T-helper 2 cell treated with Interferon-gamma antibody and Interleukin-4, amounts not matched to agents 5 μg/mL and 100 μg/mL, for 36 hours (primary cell): Measurements from ENCODE around the gene ECEL1.

ENCODE experiments used
- DNase-seq: peaks from one replicate; pipeline ENCODE4 v3.0.0; 2021; ENCODE audit warnings: low spot score
- H3K27ac Mint-ChIP-seq: one replicate; pipeline ENCODE4 v1.8.0; 2021; ENCODE audit warnings: mild to moderate bottlenecking, mixed read lengths
- H3K27me3 Mint-ChIP-seq: one replicate; pipeline ENCODE4 v1.8.0; 2021; ENCODE audit warnings: low read depth, mixed read lengths
- H3K36me3 Mint-ChIP-seq: one replicate; pipeline ENCODE4 v1.8.0; 2021; ENCODE audit warnings: low read depth, mixed read lengths
- H3K4me1 Mint-ChIP-seq: one replicate; pipeline ENCODE4 v1.8.0; 2021; ENCODE audit warnings: low read depth, mixed read lengths
- H3K4me3 Mint-ChIP-seq: one replicate; pipeline ENCODE4 v1.8.0; 2022; ENCODE audit warnings: mild to moderate bottlenecking, moderate library complexity, mixed read lengths
- H3K9me3 Mint-ChIP-seq: one replicate; pipeline ENCODE4 v1.8.0; 2021; ENCODE audit warnings: mixed read lengths

The ECEL1 gene

GRCh38 chr2:232486558-232487384, 863 bp downstream of the ECEL1 start:
- Mint-ChIP-seq H3K27me3 (peaks cover 40% of the 10 kb centered on the region), H3K4me1 (no peaks in the 10 kb centered on the region), H3K36me3 (no peaks in the 10 kb centered on the region), H3K27ac (no peak overlapping the region), H3K4me3 (no peak overlapping the region), H3K9me3 (no peaks in the 10 kb centered on the region)
- DNase-seq, result no peak

DNA sequence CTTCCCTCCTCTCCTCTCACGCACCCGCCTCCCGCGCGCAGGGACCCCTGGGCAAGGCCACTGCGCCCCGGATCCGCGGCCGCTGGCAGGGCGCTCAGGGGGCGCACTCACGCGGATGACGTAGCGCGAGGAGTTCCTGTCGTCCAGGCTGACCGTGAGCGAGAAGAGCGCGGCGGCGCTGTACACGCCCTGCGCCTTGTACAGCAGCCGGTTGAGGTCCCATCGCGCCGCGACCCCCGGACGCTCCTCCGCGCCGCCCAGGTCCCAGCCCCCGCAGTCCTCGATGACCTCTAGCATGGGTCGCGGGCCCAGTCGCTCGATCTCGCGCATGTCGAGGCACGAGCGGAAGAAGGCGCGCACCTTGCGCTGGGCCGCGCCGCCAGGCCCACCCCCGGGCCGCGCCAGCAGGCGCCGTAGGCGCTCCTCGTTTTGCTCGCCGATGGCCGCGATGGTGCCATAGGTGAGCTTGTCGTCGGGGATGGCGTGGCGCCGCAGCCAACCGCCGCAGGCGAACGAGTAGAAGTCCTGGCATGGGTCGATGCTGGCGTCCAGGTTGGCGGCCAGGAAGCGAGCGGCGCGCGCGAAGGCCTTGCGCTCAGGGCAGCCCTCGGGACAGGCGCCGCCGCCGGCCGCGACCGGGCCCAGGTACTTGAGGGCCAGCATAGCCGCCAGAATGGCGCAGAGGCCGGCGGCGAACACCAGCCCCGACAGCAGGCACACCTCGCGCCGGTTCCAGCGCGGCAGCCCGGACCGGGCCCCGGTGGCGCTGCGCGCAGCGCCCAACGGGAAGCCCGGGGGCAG, 1.7 kb downstream of the ECEL1 start:
- no peak for DNase-seq
- no peaks in the 10 kb centered on the region for H3K4me1 Mint-ChIP-seq
- no peak overlapping the region for H3K4me3 Mint-ChIP-seq
- peaks cover 36% of the 10 kb centered on the region for H3K27me3 Mint-ChIP-seq
- no peaks in the 10 kb centered on the region for H3K36me3 Mint-ChIP-seq
- H3K9me3 Mint-ChIP-seq, result no peaks in the 10 kb centered on the region
- H3K27ac Mint-ChIP-seq, result no peak overlapping the region

DNA sequence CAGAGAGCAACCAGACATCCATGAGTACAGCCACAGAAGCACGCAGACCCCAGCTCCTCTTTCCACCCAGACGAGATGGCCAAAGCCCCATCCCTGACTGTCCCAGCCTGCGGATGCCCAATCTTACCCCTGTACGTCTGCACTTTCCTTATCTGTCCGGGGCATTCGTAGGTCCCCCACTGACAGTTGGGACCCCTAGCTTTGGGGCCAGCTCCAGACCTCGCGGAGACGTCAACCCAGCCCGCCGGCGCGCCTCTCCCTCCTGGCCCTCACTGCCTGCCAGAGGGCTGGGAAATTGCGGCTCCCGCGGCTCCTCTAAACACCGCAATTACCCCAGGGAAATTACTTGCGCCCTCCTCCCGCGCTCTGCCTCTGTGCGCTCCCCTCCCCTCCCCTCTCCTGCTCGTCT, 2.3 kb downstream of the ECEL1 start:
- no peak overlapping the region for H3K4me3 Mint-ChIP-seq
- H3K36me3 Mint-ChIP-seq, result no peaks in the 10 kb centered on the region
- no peak overlapping the region for H3K27ac Mint-ChIP-seq
- no peak for DNase-seq
- H3K9me3 Mint-ChIP-seq, result no peaks in the 10 kb centered on the region
- H3K4me1 Mint-ChIP-seq, result no peaks in the 10 kb centered on the region
- peaks cover 36% of the 10 kb centered on the region for H3K27me3 Mint-ChIP-seq

DNA sequence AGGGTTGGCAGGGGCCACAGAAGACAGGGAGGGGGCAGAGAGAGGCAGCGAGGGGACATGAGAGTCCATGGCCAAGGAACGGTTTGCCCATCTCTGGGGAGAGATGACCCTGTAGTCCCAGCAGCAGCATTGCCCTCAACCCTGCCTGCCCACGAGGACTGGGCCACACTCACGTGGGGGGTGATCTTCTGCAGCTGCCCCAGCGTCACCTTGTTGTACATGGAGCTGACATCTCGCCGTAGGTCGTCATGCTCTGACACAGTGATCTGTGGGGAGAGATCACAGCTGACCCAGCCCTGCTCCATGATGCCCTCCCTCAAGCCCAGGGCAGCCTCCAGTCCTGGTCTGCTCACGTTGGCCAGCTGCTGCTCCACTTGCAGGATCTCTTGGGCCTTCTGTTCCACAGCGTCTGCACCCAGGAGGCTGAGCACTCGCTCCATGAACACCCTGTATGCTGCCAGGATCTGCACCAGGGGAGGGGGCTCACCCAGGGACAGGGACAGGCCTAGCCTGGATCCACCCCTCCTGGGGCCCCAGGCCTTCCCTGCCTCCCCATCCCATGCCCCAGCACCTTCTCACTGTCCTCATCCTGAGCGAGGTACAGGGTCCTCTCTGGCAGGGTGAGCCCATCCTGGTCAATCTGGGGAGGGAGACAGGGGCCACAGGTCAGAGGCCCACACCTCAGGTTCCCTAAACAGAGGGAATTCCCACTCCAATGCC, 2.8 kb downstream of the ECEL1 start:
- no peaks in the 10 kb centered on the region for H3K9me3 Mint-ChIP-seq
- no peak for DNase-seq
- no peak overlapping the region for H3K27ac Mint-ChIP-seq
- no peaks in the 10 kb centered on the region for H3K4me1 Mint-ChIP-seq
- H3K36me3 Mint-ChIP-seq, result no peaks in the 10 kb centered on the region
- H3K27me3 Mint-ChIP-seq, result peaks cover 34% of the 10 kb centered on the region
- H3K4me3 Mint-ChIP-seq, result no peak overlapping the region

GRCh38 chr2:232483923-232484627, 3.6 kb downstream of the ECEL1 start:
- H3K27ac Mint-ChIP-seq, result no peak overlapping the region
- DNase-seq, result no peak
- H3K4me1 Mint-ChIP-seq, result no peaks in the 10 kb centered on the region
- no peak overlapping the region for H3K4me3 Mint-ChIP-seq
- H3K36me3 Mint-ChIP-seq, result no peaks in the 10 kb centered on the region
- peaks cover 28% of the 10 kb centered on the region for H3K27me3 Mint-ChIP-seq
- no peaks in the 10 kb centered on the region for H3K9me3 Mint-ChIP-seq

DNA sequence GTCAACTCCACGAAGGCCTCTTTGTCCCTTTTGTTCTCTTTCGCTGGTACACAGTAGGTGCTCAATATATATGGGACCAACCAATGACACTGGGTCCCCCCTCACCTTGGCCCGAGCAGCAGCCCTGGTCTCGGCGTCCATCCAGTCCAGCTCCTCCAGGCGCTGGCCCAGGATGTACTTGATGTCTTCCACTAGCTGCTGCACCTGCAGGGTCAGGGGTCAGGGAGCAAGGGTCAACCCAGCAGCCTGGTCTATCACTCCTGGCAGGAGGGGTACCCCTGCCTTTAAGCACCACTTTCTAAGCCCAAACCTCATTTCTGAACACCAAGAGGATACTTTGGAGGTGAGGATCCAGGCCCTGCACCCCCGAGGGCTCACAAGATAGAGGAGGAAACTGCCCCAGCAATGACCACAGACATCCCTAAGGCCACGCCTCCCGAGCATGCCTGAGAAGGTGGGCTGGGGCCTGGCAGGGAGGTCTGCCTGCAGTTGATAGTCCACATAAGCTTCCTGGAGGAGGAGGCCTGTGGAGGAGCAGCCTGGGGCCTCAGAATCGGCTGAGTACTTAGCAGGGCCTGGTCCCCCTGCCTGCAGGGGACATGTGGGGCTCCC, 4.2 kb downstream of the ECEL1 start:
- H3K27me3 Mint-ChIP-seq, result peaks cover 21% of the 10 kb centered on the region
- no peak overlapping the region for H3K27ac Mint-ChIP-seq
- DNase-seq, result no peak
- no peaks in the 10 kb centered on the region for H3K4me1 Mint-ChIP-seq
- no peak overlapping the region for H3K4me3 Mint-ChIP-seq
- no peaks in the 10 kb centered on the region for H3K36me3 Mint-ChIP-seq
- H3K9me3 Mint-ChIP-seq, result no peaks in the 10 kb centered on the region

GRCh38 chr2:232482301-232483238, 5.1 kb downstream of the ECEL1 start:
- Mint-ChIP-seq H3K27me3 (peaks cover 16% of the 10 kb centered on the region), H3K36me3 (no peaks in the 10 kb centered on the region), H3K27ac (no peak overlapping the region), H3K4me3 (no peak overlapping the region), H3K9me3 (no peaks in the 10 kb centered on the region), H3K4me1 (no peaks in the 10 kb centered on the region)
- DNase-seq, result no peak

DNA sequence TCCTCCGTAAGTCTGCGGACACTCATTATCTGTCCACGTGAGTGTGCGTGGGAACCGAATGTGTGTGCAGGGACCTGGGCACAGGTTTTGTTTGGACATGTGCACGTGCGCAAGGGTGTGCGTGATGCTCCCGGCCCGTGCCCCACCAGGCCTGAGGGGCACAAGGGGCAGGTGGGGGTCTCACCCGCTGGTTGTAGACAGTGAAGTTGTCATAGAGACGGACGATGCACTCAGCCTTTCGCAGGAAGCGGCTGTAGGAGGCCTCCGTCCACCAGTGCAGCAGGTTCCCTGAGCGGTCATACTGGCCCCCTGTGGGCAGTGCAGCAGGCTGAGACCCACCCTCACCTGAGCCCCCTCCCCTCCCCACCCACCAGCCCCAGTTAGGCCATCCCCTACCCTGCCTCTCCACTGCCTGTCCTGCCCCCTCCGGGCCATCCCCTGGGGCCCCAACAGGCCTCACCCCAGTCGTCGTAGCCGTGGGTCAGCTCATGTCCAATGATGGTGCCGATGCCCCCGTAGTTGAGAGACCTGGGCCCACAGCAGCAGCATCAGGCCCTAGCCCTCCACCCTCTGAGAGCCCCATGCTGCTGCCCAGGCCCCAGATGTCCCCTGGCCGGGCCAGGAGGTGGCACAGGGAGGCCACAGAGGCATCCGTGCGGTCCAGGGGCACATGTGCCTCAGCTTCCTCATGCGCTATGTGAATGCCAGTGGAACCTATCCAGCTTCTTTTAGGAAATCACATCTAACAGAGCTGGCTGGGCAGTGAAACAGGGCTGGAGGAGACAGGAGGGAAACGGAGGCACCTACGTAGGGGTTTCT, 6.1 kb downstream of the ECEL1 start:
- Mint-ChIP-seq H3K27ac (no peak overlapping the region), H3K4me1 (no peaks in the 10 kb centered on the region), H3K9me3 (no peaks in the 10 kb centered on the region), H3K36me3 (no peaks in the 10 kb centered on the region), H3K4me3 (no peak overlapping the region), H3K27me3 (peaks cover 12% of the 10 kb centered on the region)
- no peak for DNase-seq

DNA sequence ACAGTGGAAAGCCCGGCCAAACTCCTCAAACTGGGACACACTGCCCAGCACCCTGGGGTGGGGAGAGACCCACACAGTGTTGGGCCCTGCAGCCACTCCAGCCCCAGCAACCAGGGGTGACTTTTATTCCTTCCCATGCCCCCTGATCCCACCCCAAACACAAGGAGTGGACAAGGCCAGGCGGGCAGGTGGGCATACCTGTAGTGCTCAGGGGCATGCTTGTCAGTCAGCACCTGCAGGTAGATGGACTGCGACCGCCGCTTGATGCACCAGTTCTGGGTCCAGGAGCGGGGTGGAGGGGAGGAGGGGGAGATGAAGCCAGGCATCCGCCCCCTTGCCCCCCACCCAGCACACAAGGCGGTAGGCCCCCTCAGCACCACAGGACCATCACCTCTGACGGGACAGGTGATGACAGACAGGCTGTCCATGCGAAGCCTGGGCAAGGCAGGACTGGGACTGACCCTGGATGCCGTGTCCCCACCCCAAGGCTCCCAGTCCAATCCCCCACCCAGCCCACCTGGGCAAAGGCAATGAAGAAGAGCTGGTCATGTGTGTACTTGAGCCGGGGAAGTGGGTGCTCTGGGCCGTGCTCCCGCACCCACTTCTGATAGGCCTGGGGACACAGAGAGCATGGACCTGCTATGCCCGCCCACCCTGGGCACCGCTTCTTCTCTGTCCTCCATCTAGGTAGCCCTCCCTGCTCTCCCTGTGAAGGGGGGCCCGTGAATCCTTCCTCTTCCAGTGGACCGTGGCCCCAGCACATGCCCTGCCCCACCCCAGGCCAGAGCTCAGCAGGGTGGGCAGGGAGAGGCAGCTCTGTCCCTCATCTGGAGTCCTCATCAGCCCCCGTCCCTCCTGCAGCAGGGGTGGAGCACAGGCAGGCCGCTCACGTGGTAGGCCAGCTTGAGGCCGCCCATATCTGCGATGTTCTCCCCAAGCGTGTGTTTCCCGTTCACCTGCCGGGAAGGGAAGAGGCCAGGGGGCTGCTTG, 7.1 kb downstream of the ECEL1 start:
- Mint-ChIP-seq H3K27ac (no peak overlapping the region), H3K27me3 (peaks cover 12% of the 10 kb centered on the region), H3K36me3 (no peaks in the 10 kb centered on the region), H3K9me3 (no peaks in the 10 kb centered on the region), H3K4me3 (no peak overlapping the region), H3K4me1 (no peaks in the 10 kb centered on the region)
- no peak for DNase-seq

GRCh38 chr2:232479341-232480200, 8.1 kb downstream of the ECEL1 start:
- H3K27me3 Mint-ChIP-seq, result peaks cover 4% of the 10 kb centered on the region
- H3K4me3 Mint-ChIP-seq, result no peak overlapping the region
- H3K36me3 Mint-ChIP-seq, result no peaks in the 10 kb centered on the region
- no peaks in the 10 kb centered on the region for H3K4me1 Mint-ChIP-seq
- H3K9me3 Mint-ChIP-seq, result no peaks in the 10 kb centered on the region
- H3K27ac Mint-ChIP-seq, result no peak overlapping the region
- no peak for DNase-seq
